Nephron progenitor cell (in vitro differentiated cells): ENCODE data around the gene TNFRSF4.

Source experiments
- DNase-seq: peaks from one replicate; pipeline ENCODE4 v3.0.0; 2021
- H3K27ac Mint-ChIP-seq: 2 replicates; pipeline ENCODE4 v1.8.0; 2021; ENCODE audit warnings: mild to moderate bottlenecking, moderate library complexity, mixed read lengths
- H3K27me3 Mint-ChIP-seq: 2 replicates; pipeline ENCODE4 v1.8.0; 2021; ENCODE audit warnings: mild to moderate bottlenecking, low read depth, mixed read lengths; ENCODE audit not compliant: poor library complexity
- H3K36me3 Mint-ChIP-seq: 2 replicates; pipeline ENCODE4 v1.8.0; 2021; ENCODE audit warnings: low read depth, mixed read lengths
- H3K4me1 Mint-ChIP-seq: 2 replicates; pipeline ENCODE4 v1.8.0; 2021; ENCODE audit warnings: mixed read lengths
- H3K4me3 Mint-ChIP-seq: 2 replicates; pipeline ENCODE4 v1.8.0; 2021; ENCODE audit warnings: mild to moderate bottlenecking, moderate library complexity, mixed read lengths
- H3K9me3 Mint-ChIP-seq: 2 replicates; pipeline ENCODE4 v1.8.0; 2021; ENCODE audit warnings: mild to moderate bottlenecking, moderate library complexity, mixed read lengths
- CTCF ChIP-seq: fragments of 200-600 bp; sonication (generic); IDR thresholded peaks from 2 replicates; pipeline ENCODE4 v1.5.0; 2021; ENCODE audit warnings: antibody characterized with exemption

The TNFRSF4 gene

DNA sequence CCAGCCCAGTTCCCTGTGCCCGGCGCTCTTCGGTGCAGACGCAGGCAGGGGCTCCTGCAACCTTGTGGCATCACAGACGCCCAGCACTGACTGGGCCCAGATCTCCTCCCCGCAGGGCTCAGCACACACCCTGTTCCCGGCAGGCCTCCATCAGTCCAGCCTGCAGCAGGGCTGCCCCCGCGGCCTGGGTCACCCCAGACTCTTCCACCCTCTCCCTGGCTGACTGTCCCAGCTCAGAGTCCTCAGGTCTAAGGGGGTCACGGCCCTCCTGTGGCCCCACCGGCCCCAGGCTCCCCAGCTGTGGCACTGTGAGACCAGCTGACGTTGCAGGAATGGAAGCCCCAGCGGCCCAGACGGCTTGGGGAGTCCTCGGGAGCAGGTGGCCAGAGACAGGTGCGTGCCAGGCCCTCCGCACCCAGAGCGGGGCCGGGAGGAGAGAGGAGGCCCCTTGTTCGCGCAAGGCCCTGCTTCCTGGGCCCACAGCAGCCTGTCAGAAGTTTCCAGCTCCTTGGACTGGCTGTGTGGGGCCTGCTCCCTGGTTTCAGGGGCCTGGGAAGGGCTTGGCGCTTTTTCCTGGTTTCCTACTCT, 22.3 kb upstream of the TNFRSF4 start:
- Mint-ChIP-seq H3K36me3 (peaks cover 20% of the 10 kb centered on the region), H3K27me3 (no peaks in the 10 kb centered on the region), H3K4me1 (peaks cover 39% of the 10 kb centered on the region), H3K4me3 (no peak overlapping the region), H3K9me3 (peaks cover 4% of the 10 kb centered on the region), H3K27ac (no peak overlapping the region)
- TF ChIP-seq CTCF: no peak
- DNase-seq: no peak

DNA sequence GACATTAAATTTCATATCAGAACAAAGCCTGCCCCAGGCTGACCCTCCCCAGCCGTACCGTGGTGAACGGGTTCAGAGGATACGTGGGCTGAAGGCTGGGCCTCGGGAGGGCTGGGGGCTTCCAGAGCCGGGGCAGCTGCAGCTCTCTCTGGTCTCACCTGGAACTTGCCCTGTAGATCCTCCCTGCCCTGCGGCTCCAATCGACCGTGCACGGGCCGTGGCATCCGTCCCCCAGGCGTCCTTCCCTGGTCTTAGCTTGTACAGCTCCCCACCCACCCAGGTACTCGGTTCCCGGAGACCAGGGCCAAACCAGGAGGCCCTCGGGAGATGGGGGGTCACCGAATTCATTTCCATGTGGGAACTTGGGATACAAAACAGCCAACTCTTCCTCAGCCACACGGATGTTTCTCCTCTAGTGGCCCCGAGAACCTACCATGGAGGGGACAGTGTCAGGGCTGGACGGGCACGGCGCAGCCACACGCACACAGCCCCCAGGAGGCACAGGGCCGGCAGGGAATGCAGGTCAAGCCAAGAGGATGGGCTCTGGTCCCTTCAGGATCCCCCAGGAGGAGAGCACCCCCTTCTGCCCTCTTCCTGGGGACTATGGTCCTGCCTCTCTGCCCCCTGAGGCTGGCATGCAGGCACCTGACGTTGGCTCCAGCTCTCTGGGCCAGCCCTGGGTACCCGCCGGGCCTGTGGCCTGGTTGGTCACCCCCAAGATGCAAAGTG, 21.2 kb upstream of the TNFRSF4 start:
- Mint-ChIP-seq H3K27me3 (no peaks in the 10 kb centered on the region), H3K36me3 (peaks cover 20% of the 10 kb centered on the region), H3K4me3 (no peak overlapping the region), H3K27ac (no peak overlapping the region), H3K4me1 (peaks cover 49% of the 10 kb centered on the region), H3K9me3 (peaks cover 4% of the 10 kb centered on the region)
- TF ChIP-seq CTCF: no peak
- no peak for DNase-seq

- H3K9me3 Mint-ChIP-seq: peaks cover 4% of the 10 kb centered on the region
- H3K4me3 Mint-ChIP-seq: peak overlapping the region; percentile 79
- peaks cover 2% of the 10 kb centered on the region for H3K27me3 Mint-ChIP-seq
- peak overlapping the region; percentile 83 for H3K27ac Mint-ChIP-seq
- peaks cover 57% of the 10 kb centered on the region for H3K4me1 Mint-ChIP-seq
- peaks cover 27% of the 10 kb centered on the region for H3K36me3 Mint-ChIP-seq
- DNase-seq: no peak
- TF ChIP-seq CTCF: no peak
Measured at GRCh38 chr1:1234180-1234808, 20.3 kb upstream of the TNFRSF4 start.

DNA sequence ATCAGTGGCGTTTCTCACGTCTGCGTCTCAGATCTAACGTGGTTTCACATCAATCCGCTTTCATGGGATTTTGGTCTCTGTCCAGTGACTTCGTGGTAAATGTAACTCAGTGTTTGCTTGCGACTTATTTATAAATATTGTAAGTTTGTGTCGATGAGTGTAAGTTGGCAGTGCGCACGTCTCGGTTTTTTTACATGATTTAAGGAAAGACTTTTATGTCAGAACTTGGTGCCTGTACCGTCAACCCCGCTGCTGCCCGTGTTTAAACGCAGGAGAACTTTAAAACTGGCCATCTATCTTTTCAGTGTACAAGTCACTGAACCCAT, 19.6 kb upstream of the TNFRSF4 start:
- H3K9me3 Mint-ChIP-seq: peaks cover 4% of the 10 kb centered on the region
- H3K27me3 Mint-ChIP-seq: peaks cover 2% of the 10 kb centered on the region
- H3K4me3 Mint-ChIP-seq: peak overlapping the region; percentile 79
- TF ChIP-seq CTCF: no peak
- no peak overlapping the region for H3K27ac Mint-ChIP-seq
- no peak for DNase-seq
- peaks cover 27% of the 10 kb centered on the region for H3K36me3 Mint-ChIP-seq
- H3K4me1 Mint-ChIP-seq: peaks cover 51% of the 10 kb centered on the region

DNA sequence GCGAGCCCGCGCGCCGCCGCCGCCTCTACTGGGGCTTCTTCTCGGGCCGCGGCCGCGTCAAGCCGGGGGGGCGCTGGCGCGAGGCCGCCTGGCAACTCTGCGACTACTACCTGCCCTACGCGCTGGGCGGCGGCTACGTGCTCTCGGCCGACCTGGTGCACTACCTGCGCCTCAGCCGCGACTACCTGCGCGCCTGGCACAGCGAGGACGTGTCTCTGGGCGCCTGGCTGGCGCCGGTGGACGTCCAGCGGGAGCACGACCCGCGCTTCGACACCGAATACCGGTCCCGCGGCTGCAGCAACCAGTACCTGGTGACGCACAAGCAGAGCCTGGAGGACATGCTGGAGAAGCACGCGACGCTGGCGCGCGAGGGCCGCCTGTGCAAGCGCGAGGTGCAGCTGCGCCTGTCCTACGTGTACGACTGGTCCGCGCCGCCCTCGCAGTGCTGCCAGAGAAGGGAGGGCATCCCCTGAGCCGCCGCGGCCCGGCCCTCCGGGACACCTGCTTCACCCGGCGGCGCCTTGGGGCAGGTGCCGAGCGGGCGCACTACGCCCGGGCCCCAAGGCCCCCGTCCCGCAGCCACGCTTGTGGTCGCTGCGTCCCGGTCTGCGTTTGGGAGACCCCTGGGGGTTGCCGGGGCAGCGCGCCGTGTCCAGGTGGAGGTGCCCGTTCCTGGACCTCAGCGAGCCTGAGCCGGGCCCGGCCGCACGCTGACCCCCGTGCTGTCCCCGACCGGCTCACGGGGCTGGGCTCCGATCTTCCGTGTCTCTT, 19.0 kb upstream of the TNFRSF4 start:
- peaks cover 2% of the 10 kb centered on the region for H3K27me3 Mint-ChIP-seq
- H3K27ac Mint-ChIP-seq: no peak overlapping the region
- H3K36me3 Mint-ChIP-seq: peaks cover 27% of the 10 kb centered on the region
- no peak for TF ChIP-seq CTCF
- H3K4me1 Mint-ChIP-seq: peaks cover 51% of the 10 kb centered on the region
- peaks cover 4% of the 10 kb centered on the region for H3K9me3 Mint-ChIP-seq
- DNase-seq: no peak
- peak overlapping the region; percentile 79 for H3K4me3 Mint-ChIP-seq
